ENCODE data around the gene CIITA.
A peak's percentile ranks its signal among the peaks of the same experiment; 100 is the strongest.
"Not testable (repeated sequence)": the region's sequence is repeated elsewhere in the genome, so short reads cannot be mapped to it uniquely, and the experiment has no call there.

The CIITA gene, protein sequence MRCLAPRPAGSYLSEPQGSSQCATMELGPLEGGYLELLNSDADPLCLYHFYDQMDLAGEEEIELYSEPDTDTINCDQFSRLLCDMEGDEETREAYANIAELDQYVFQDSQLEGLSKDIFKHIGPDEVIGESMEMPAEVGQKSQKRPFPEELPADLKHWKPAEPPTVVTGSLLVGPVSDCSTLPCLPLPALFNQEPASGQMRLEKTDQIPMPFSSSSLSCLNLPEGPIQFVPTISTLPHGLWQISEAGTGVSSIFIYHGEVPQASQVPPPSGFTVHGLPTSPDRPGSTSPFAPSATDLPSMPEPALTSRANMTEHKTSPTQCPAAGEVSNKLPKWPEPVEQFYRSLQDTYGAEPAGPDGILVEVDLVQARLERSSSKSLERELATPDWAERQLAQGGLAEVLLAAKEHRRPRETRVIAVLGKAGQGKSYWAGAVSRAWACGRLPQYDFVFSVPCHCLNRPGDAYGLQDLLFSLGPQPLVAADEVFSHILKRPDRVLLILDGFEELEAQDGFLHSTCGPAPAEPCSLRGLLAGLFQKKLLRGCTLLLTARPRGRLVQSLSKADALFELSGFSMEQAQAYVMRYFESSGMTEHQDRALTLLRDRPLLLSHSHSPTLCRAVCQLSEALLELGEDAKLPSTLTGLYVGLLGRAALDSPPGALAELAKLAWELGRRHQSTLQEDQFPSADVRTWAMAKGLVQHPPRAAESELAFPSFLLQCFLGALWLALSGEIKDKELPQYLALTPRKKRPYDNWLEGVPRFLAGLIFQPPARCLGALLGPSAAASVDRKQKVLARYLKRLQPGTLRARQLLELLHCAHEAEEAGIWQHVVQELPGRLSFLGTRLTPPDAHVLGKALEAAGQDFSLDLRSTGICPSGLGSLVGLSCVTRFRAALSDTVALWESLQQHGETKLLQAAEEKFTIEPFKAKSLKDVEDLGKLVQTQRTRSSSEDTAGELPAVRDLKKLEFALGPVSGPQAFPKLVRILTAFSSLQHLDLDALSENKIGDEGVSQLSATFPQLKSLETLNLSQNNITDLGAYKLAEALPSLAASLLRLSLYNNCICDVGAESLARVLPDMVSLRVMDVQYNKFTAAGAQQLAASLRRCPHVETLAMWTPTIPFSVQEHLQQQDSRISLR

DNA sequence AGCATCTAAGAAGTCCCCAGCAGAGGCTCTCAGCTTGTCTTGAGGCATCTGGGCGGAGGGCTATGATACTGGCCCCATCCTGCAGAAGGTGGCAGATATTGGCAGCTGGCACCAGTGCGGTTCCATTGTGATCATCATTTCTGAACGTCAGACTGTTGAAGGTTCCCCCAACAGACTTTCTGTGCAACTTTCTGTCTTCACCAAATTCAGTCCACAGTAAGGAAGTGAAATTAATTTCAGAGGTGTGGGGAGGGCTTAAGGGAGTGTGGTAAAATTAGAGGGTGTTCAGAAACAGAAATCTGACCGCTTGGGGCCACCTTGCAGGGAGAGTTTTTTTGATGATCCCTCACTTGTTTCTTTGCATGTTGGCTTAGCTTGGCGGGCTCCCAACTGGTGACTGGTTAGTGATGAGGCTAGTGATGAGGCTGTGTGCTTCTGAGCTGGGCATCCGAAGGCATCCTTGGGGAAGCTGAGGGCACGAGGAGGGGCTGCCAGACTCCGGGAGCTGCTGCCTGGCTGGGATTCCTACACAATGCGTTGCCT is at the start of gene CIITA:
Gene CIITA, plus strand, starts transcription at position 404 of the 543 bp plus-strand sequence. Its CDS starts 129 bp downstream, at position 533.
- peak; percentile 98 for DNase-seq

GRCh38 chr16:10827691-10828341 is 49.2 kb upstream of the CIITA start:
- DNase-seq = no peak

GRCh38 chr16:10828851-10829366 is 48.1 kb upstream of the CIITA start:
- DNase-seq = peak; percentile 57

GRCh38 chr16:10829390-10830098 is 47.5 kb upstream of the CIITA start:
- not testable (repeated sequence) for DNase-seq

GRCh38 chr16:10830240-10830639 is 46.8 kb upstream of the CIITA start:
- not testable (repeated sequence) for DNase-seq

- no peak for DNase-seq
These were observed 44.8 kb upstream of the CIITA start for GRCh38 chr16:10831894-10832886.

DNA sequence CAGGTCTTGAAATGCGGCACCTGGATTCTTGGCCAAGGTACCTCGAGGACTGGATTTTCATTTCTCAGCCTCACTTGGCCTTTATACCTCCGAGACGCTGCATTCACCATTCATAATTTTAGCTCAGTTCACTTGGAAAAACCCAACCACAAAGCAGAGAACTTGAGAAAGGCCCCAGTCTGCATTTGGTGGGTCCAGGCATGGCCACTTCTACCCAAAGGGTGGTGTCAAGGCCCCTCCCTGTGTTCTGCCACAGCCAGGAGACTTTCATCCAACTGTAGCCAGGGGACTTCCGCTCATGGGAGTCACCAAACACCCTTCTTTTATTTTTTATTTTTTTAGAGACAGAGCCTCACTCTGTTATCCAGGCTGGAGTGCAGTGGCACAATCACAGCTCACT is 43.7 kb upstream of the CIITA start:
- DNase-seq = no peak

GRCh38 chr16:10834130-10834529 is 42.9 kb upstream of the CIITA start:
- DNase-seq = no peak

DNA sequence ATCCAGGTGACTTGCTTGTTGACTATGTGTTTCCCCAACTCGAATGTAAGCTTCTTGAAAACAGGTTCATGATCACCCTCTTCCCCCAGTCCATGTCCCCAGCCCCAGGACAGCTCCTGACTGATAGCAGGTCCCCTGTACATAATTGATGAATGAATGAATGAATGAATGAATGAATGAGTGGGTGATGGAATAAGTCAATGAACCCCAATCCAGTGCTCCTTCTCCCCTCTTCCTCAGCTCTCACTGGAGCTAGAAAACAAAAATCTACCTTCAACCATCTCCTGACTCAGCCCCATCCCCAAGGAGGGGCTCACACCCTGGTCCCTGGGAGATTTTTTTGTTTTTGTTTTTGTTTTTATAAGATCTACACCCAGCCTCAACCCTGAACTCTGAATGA is 42.2 kb upstream of the CIITA start:
- DNase-seq = no peak

GRCh38 chr16:10835281-10835931 is 41.6 kb upstream of the CIITA start:
- DNase-seq = no peak

DNA sequence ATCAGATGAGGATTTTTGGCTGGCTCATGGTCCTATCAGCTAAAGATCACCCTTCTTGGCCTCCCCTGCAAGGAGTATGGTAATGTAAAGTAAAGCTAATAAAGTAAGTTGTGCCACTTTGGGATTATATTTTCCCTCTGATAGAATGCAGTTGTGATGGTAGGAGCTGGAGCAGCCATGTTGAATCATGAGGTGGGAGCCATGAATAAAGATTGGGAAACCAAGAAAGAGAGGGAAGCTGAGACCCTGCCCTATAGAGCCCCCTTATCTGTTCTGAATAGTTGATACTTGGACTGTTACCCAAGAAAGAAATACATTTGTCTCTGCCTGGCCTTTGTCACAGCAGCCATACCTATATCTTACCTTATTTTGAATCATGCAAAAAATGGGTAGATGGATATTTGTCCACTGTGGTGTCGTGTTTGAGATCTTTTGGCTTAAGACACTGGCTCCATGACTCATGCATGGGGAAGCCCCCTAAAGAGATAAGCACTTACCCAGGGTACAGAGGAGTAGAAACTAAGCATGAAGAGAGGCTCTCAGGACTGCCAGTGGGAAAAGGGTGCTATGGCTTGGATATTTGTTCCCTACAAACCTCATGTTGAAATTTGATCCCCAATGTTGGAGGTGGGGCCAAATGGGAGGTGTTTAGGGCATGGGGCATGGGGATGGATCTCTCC is 40.7 kb upstream of the CIITA start:
- DNase-seq = peak; percentile 18

DNA sequence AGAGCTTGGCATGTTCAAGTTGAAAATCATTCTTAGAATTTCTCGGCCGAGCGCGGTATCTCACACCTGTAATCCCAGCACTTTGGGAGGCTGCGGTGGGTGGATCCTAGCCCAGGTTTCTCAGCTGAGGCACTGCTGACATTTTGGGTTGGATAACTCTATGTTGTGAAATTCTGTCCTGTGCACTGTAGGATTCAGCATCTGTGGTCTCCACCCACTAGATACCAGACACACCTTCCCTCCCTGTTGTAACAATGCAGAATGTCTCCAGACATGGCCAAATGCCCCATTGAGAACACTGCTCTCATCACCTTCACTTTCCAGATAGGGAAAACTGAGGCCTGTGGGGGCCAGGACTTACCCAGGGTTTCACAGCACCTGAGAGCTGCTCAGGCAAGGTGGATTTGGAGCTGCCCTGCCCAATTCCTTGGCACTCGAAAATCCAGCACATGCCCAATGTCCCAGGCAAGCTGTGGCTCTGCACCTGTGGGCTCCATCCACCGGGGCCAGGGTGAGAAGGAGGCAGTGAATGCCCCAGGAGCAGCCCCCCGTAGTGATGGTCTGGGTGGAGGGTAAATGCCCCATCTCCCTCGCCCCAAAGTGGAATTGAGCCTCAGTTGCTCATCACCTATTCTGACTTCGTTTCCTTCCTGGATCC is 38.3 kb upstream of the CIITA start:
- no peak for DNase-seq

GRCh38 chr16:10839279-10839666 is 37.7 kb upstream of the CIITA start:
- no peak for DNase-seq

- DNase-seq = no peak
These were observed 36.3 kb upstream of the CIITA start for GRCh38 chr16:10840703-10841102.

DNA sequence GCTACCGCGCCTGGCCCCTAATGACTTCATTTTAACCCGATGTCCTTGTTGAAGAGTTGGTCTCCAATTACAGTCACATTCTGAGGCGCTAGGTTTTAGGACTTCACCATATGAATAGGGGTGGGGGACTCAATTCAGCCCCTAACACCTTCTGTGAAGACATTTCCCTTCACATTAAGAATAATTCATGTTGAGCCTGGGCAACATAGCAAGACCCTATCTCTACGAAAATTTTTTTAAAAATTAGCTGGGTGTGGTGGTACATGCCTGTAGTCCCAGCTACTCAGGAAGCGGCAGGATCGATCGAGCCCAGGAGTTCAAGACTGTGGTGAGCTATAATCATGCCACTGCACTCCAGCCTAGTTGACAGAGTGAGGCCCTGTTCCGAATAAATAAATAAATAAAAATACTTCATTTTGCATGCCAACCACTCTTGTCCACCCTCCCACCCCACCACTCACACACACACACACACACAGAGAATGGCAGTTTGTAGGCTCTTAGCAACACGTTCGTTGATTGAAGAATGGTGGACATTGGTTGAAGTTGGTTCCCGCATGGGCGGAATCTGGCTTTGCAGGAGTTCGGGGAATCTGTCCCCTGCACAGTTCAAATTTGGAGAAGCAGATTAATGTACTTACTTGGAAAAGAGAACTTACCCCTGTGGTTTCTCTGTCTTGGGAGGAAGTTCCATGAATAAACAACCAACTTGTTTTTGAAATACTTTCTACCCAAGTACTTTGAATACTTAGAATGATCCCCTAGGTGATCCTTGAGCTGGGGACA is 30.6 kb upstream of the CIITA start:
- peak; percentile 72 for DNase-seq

GRCh38 chr16:10847176-10847575 is 29.8 kb upstream of the CIITA start:
- DNase-seq = no peak

DNA sequence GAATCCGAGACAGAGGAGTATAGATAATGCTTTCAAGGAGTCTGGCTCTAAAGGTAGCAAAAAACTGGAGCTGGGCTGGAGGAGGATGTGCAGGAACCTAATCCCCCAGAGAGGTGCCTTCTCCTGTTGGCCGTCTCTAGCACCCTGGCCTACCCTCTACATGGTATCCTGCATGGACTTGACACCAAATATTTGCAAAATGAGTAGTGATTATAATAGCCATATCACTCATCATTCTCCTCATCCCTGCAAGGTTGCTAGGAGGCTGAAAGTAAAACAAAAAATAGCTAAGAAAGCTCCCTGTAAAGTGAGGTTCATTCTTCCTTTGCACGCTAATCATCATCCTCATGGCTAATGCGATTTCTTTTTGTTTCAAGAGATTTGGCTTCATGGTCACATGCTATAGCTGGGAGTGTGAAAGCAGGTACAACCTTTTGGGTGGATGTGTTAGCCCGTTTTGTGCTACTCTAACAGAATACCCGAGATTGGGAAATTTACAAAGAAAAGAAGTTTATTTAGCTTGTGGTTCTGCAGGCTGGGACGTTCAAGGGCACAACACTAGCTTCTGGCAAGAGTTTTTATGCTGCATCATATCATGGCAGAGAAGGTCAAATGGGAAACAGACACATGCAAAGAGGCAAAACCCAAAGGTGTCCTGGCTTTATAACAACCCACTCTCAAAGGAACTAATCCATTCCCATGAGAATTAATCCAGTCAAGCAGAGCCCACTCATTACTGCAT is 27.1 kb upstream of the CIITA start:
- DNase-seq = no peak

All from hematopoietic multipotent progenitor cell treated with erythropoietin and hydrocortisone succinate and interleukin-3 and kit ligand, for 4 days (in vitro differentiated cells).